Common myeloid progenitor, CD34-positive (primary cell): ENCODE measurements around the gene ZNF792. TPM values are rescaled to one million over a fixed set of nuclear protein-coding genes. Genes with fewer than 3 reads are reported as not detected.

Source experiments
- CTCF ChIA-PET: fragments of 350-600 bp; sonication (Branson Sonifier 250); formaldehyde crosslinking; loops from one replicate; lab custom pipeline; 2021; ENCODE audit warnings: antibody characterized with exemption; lab: Charles Lee
- POLR2A ChIA-PET: fragments of 350-600 bp; sonication (Branson Sonifier 250); formaldehyde crosslinking; loops from one replicate; lab custom pipeline; 2021; ENCODE audit warnings: antibody characterized with exemption; lab: Charles Lee
- DNase-seq, 3 donors: peaks; one replicate each; pipeline versions ENCODE4 v3.0.0 to v3.0.0-alpha.2; 2013
- H3K27ac ChIP-seq, 2 experiments: 1 replicate in 1 of 2; 2 replicates in 1 of 2; pipeline ENCODE4 v1.7.0; 2013; ENCODE audit warnings: inconsistent platforms in 2 of 2, low read length in 2 of 2, mild to moderate bottlenecking in 2 of 2, low read depth in 1 of 2, moderate library complexity in 1 of 2; ENCODE audit not compliant: severe bottlenecking in 2 of 2, insufficient read depth in 1 of 2, poor library complexity in 1 of 2
- H3K27me3 ChIP-seq, 5 experiments: replicated peaks in 2 of 5; 1 replicate in 3 of 5; 2 replicates in 2 of 5; pipeline versions ENCODE4 v1.6.1 to v1.7.0; 2013; ENCODE audit warnings: low read length in 4 of 5, mild to moderate bottlenecking in 2 of 5, moderate library complexity in 2 of 5, inconsistent platforms in 1 of 5; ENCODE audit not compliant: insufficient read depth in 5 of 5, control insufficient read depth in 4 of 5
- H3K36me3 ChIP-seq, 4 experiments: 1 replicate in 2 of 4; 2 replicates in 2 of 4; pipeline versions ENCODE4 v1.6.1 to v1.7.0; 2013; ENCODE audit warnings: low read length in 3 of 4, control low read depth in 1 of 4, mild to moderate bottlenecking in 1 of 4; ENCODE audit not compliant: control insufficient read depth in 4 of 4, insufficient read depth in 4 of 4
- H3K4me1 ChIP-seq, 4 experiments: 1 replicate in 3 of 4; 2 replicates in 1 of 4; pipeline versions ENCODE4 v1.6.1 to v1.7.1; 2013; ENCODE audit warnings: low read length in 3 of 4, mild to moderate bottlenecking in 3 of 4, control low read depth in 1 of 4, inconsistent platforms in 1 of 4, moderate library complexity in 1 of 4; ENCODE audit not compliant: control insufficient read depth in 4 of 4, insufficient read depth in 4 of 4; ENCODE audit errors: control extremely low read depth in 1 of 4
- H3K4me3 ChIP-seq, 7 experiments: 1 replicate in 4 of 7; 2 replicates in 3 of 7; pipeline versions ENCODE4 v1.5.1 to v1.7.0; 2013; ENCODE audit warnings: mild to moderate bottlenecking in 7 of 7, low read length in 6 of 7, moderate library complexity in 6 of 7, inconsistent platforms in 2 of 7, low read depth in 2 of 7, control low read depth in 1 of 7; ENCODE audit not compliant: insufficient read depth in 4 of 7, control insufficient read depth in 1 of 7; ENCODE audit errors: extremely low read depth in 1 of 7
- H3K9me3 ChIP-seq, 5 experiments: 1 replicate in 4 of 5; 2 replicates in 1 of 5; pipeline versions ENCODE4 v1.6.1 to v1.7.1; 2013; ENCODE audit warnings: low read length in 4 of 5, mild to moderate bottlenecking in 2 of 5, inconsistent platforms in 1 of 5, low read depth in 1 of 5, moderate library complexity in 1 of 5; ENCODE audit not compliant: control insufficient read depth in 4 of 5, insufficient read depth in 2 of 5; ENCODE audit errors: control extremely low read depth in 1 of 5
- WGBS: methylation state at CpG from one replicate; pipeline ENCODE4 v1.1.5; 2013; ENCODE audit not compliant: insufficient coverage; 5-methylcytosine and 5-hydroxymethylcytosine counted together
- polyA plus RNA-seq: library from polyadenylated mRNA; unstranded; fragments of 120-200 nt; gene quantifications from one replicate; pipeline ENCODE4 v1.2.1, GENCODE V29; 2013

The ZNF792 gene
- 19.9 TPM for polyA plus RNA-seq

- peaks cover 4 to 22% (median 18%) of the 10 kb centered on the region in 4 experiments for H3K4me1 ChIP-seq
- WGBS = 0% methylated on average over 76 of the region's 78 CpGs
- peaks cover 0 to 49% (median 45%) of the 10 kb centered on the region in 5 experiments for H3K9me3 ChIP-seq
- H3K4me3 ChIP-seq = peak within 1 kb of the TSS; percentile 83 to 94 (median 89)
- peaks cover 10 to 32% (median 29%) of the 10 kb centered on the region in 4 experiments for H3K36me3 ChIP-seq
- peak; percentile 30 to 67 (median 54) for DNase-seq
- ChIA-PET POLR2A (interaction anchor here (0.5 to 3.5 kb wide), 3 partner anchors 11 to 1167 kb away, joined by 3 to 13 read pairs (median 3); partner anchors contain the start of genes GRAMD1A and KCTD15), CTCF (interaction anchor here (1.2 to 24.8 kb wide), 3 partner anchors 9 to 83 kb away, joined by 3 to 249 read pairs (median 10); no protein-coding TSS in a partner anchor)
- H3K27ac ChIP-seq = peak within 1 kb of the TSS; percentile 76 to 86
- H3K27me3 ChIP-seq = no peaks in the 10 kb centered on the region
Observed at GRCh38 chr19:34963573-34964406, at the start of gene ZNF792. TSS of gene ZNF792 (minus strand) at chr19:34964229. CDS start at chr19:34963662, 567 bp downstream.

- peaks cover 2 to 33% (median 28%) of the 10 kb centered on the region in 4 experiments for H3K4me1 ChIP-seq
- no peaks in the 10 kb centered on the region for H3K27me3 ChIP-seq
- H3K9me3 ChIP-seq = no peaks in the 10 kb centered on the region
- H3K36me3 ChIP-seq = peaks cover 23 to 81% (median 59%) of the 10 kb centered on the region in 4 experiments
- peak; percentile 68 to 76 (median 73) for DNase-seq
- ChIA-PET POLR2A (interaction anchor here (1.2 kb wide), 2 partner anchors 13 to 26 kb away, joined by 3 read pairs; partner anchors contain the start of gene GRAMD1A), CTCF (interaction anchor here (1.0 to 11.0 kb wide), 12 partner anchors 8 to 52 kb away, joined by 3 to 249 read pairs (median 7); partner anchors contain the start of gene ZNF792)
- peak overlapping the region in 1 of 7 experiments; percentile 3 for H3K4me3 ChIP-seq
- H3K27ac ChIP-seq = no peak overlapping the region
- 63% methylated on average over 25 of the region's 32 CpGs for WGBS
Observed at GRCh38 chr19:35013041-35013819, 49.2 kb upstream of the ZNF792 start.

DNA sequence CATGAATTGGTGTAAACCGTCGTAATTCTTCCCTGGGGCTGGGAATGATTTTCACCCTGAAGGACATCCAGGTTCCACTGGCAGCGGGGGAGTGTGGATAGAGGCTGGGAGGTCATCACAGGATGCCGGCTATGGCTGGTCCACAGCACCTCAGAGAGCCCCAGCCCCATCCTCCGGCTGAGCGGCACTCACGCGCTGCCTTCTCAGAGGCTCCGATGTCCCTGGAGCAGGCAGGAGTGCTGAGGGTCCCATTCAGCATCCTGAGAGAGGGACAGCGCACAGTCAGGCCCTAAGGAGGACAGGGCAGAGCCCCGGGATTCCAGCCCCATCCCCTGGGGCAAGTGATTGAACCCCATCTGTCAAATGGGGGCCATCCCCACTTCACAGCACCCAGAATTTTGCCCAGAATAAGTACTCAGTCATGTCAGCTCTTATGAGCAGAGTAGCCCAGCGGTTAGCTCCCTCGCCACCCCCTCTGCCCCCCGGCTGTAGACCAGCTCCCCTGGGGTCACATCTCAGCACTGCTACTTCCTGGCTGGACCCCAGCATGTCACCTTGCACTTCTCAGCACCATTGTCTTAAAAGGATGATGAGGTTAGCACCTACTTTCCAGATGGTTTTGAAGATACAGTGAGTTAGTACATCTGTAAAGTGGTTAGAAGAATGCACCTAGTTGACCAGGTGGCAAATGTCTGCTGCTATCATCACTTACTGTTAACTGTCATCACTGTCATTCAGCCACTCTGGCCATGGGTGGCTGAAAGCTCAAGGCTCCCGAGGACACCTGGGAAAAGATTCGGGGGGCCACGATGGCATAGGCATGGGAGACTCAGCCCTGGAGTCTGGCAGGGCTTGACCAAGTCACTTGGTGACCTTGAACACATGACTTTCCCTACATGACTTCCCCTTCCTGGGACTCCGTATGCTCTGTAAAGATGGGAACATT is 48.0 kb upstream of the ZNF792 start:
- Histone ChIP-seq H3K4me1 (peaks cover 2 to 30% (median 28%) of the 10 kb centered on the region in 4 experiments), H3K36me3 (peaks cover 22 to 69% (median 54%) of the 10 kb centered on the region in 4 experiments), H3K9me3 (no peaks in the 10 kb centered on the region), H3K27ac (no peak overlapping the region), H3K27me3 (no peaks in the 10 kb centered on the region), H3K4me3 (no peak overlapping the region)
- POLR2A ChIA-PET = interaction anchor here (1.2 kb wide), 1 partner anchor 27 kb away, joined by 3 read pairs; no protein-coding TSS in a partner anchor
- CTCF ChIA-PET = interaction anchor here (1.0 to 11.0 kb wide), 9 partner anchors 8 to 37 kb away, joined by 3 to 249 read pairs (median 8); partner anchors contain the start of gene ZNF792
- no peak for DNase-seq
- WGBS = 95% methylated on average over 16 of the region's 18 CpGs

GRCh38 chr19:35011091-35011689 is 47.2 kb upstream of the ZNF792 start:
- Histone ChIP-seq H3K4me1 (peaks cover 2 to 30% (median 28%) of the 10 kb centered on the region in 4 experiments), H3K9me3 (no peaks in the 10 kb centered on the region), H3K4me3 (no peak overlapping the region), H3K27me3 (no peaks in the 10 kb centered on the region), H3K27ac (no peak overlapping the region), H3K36me3 (peaks cover 25 to 77% (median 60%) of the 10 kb centered on the region in 4 experiments)
- ChIA-PET CTCF (interaction anchor here (1.9 to 11.0 kb wide), 3 partner anchors 8 to 37 kb away, joined by 7 to 249 read pairs (median 10); partner anchors contain the start of gene ZNF792), POLR2A (no interaction called here)
- DNase-seq = peak in 1 of 3 donors; percentile 25
- 65% methylated on average over 7 of the region's 13 CpGs for WGBS

GRCh38 chr19:35009424-35010415 is 45.7 kb upstream of the ZNF792 start:
- Histone ChIP-seq H3K9me3 (no peaks in the 10 kb centered on the region), H3K27me3 (no peaks in the 10 kb centered on the region), H3K4me3 (no peak overlapping the region), H3K36me3 (peaks cover 19 to 73% (median 59%) of the 10 kb centered on the region in 4 experiments), H3K4me1 (peaks cover 2 to 29% (median 25%) of the 10 kb centered on the region in 4 experiments), H3K27ac (no peak overlapping the region)
- POLR2A ChIA-PET = no interaction called here
- no peak for DNase-seq
- WGBS = 98% methylated on average over 24 of the region's 36 CpGs
- CTCF ChIA-PET = interaction anchor here (1.2 to 11.0 kb wide), 3 partner anchors 9 to 35 kb away, joined by 4 to 249 read pairs (median 5); partner anchors contain the start of gene ZNF792
